Activated gamma-delta T cell (primary cell): ENCODE results near the gene TMA7.
"Not testable (repeated sequence)": the region's sequence is repeated elsewhere in the genome, so short reads cannot be mapped to it uniquely, and the experiment has no call there.

Experiments
- DNase-seq: peaks from one replicate; lab custom pipeline; 2025; lab: John Stamatoyannopoulos, UW
- total RNA-seq, 2 donors: gene quantifications; one replicate each; lab custom pipeline; 2026; lab: John Stamatoyannopoulos, UW

TMA7 gene
- total RNA-seq = 113 to 126 reads per million in 2 donors

GRCh38 chr3:48439820-48440589, at the start of gene TMA7, which contains the start of gene CCDC51:
Gene TMA7 (plus strand): TSS chr3:48440257. CDS start chr3:48440297, 40 bp downstream.
Gene CCDC51 (minus strand): TSS chr3:48440119. CDS start chr3:48435128, 4,991 bp downstream.
- DNase-seq = peak; percentile 91

GRCh38 chr3:48394391-48394790, 45.7 kb upstream of the TMA7 start:
- DNase-seq = no peak

GRCh38 chr3:48395714-48396113, 44.3 kb upstream of the TMA7 start:
- no peak for DNase-seq

- DNase-seq = no peak
These were observed 42.0 kb upstream of the TMA7 start for GRCh38 chr3:48397767-48398681.

- DNase-seq = no peak
These were observed 41.2 kb upstream of the TMA7 start for GRCh38 chr3:48398701-48399386.

- DNase-seq = no peak
These were observed 40.5 kb upstream of the TMA7 start for GRCh38 chr3:48399387-48400172.

GRCh38 chr3:48400824-48401433, 39.1 kb upstream of the TMA7 start:
- DNase-seq = no peak

- not testable (repeated sequence) for DNase-seq
These were observed 38.6 kb upstream of the TMA7 start for GRCh38 chr3:48401434-48401901.

GRCh38 chr3:48402281-48402732, 37.8 kb upstream of the TMA7 start:
- no peak for DNase-seq

- DNase-seq = no peak
These were observed 37.1 kb upstream of the TMA7 start for GRCh38 chr3:48402907-48403306.

GRCh38 chr3:48403533-48404439, 36.3 kb upstream of the TMA7 start:
- DNase-seq = no peak

- no peak for DNase-seq
These were observed 35.4 kb upstream of the TMA7 start for GRCh38 chr3:48404440-48405342.

- no peak for DNase-seq
These were observed 34.6 kb upstream of the TMA7 start for GRCh38 chr3:48405343-48405881.

- DNase-seq = no peak
These were observed 34.1 kb upstream of the TMA7 start for GRCh38 chr3:48405971-48406370.

- DNase-seq = no peak
These were observed 33.3 kb upstream of the TMA7 start for GRCh38 chr3:48406443-48407431.

- DNase-seq = no peak
These were observed 32.4 kb upstream of the TMA7 start for GRCh38 chr3:48407542-48408099.
